D341Med (cell line): ENCODE data around the gene FLNA.
"Not testable (repeated sequence)": the region's sequence is repeated elsewhere in the genome, so short reads cannot be mapped to it uniquely, and the experiment has no call there.

Experiments used
- DNase-seq: peaks from one replicate; pipeline ENCODE4 v3.0.0; 2012; ENCODE audit warnings: low spot score

The FLNA gene

DNA sequence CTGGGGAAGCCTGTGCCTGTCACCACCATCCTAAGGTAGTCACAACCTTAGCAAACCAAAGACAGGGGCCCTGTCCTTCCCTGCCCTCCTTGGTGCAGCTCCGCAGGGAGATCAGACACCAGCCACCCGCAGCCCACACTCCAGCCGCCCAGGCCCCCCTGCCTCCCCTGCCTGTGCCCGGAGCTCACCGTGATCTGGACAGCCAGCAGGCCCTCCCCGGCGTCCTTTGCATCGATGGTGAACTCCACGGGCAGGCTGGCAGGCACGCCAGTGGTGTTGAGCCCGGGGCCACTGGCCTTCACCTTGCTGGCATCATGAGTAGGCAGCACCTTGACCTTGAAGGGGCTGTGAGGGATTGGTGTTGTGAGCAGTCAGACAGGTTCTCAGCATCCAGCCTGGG, 16.4 kb downstream of the FLNA start:
- DNase-seq, result no peak

DNA sequence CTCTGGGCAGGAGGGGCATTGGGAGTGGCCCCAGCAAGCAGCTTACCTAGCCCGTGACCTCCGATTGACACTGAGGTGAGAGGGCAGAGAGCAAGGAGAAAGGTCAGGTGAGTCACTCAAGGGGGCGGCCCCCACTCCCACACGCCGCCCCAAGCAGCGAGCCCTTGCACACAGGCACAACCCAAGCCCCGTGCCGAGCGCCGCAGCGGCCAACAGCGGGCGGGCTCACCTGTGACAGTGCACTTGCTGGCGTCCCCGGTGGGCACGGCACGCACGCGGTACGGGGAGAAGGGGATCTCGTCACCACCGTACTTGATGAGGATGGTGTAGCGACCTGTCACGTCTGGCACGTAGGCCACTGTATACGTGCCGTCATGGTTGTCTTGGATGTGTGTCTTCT, 17.2 kb downstream of the FLNA start:
- no peak for DNase-seq

DNA sequence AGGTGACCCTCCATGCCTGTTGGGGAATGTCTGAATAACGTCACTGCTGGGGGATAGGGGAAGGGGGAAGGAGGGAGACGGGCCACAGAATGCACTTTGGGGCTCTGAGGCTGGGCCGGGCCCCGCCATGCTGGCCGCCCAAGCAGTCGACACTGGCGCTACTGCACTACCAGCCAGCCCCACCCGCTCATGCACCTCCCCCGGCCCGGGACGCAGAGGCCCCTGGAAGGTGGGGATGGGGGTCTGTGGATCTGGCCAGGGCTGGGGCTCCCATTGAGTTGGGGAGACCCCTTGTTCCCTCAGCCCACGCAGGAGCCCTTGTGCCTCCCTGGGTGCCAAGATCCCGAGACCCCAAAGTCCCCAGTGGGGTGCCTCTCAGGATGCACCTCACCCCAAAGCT, 17.8 kb downstream of the FLNA start:
- no peak for DNase-seq

DNA sequence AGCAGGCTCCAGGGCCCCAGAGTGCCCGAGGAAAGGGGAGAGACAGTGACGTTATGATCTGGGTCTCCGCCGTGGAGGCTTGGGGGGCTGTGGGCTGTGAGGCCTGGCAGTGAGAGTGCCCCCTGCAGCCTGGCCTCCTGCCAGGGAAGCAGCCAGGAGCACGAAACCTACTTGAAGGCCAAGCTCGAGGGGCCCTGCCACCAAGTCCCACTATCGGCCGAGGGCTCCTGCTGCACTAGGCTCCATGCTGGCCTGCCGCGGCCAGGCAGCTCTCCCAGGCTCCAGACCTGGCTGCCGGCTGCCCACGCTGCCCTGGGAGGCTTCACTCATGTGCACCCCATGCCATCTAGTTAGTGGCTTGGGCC, 18.7 kb downstream of the FLNA start:
- DNase-seq, result no peak

DNA sequence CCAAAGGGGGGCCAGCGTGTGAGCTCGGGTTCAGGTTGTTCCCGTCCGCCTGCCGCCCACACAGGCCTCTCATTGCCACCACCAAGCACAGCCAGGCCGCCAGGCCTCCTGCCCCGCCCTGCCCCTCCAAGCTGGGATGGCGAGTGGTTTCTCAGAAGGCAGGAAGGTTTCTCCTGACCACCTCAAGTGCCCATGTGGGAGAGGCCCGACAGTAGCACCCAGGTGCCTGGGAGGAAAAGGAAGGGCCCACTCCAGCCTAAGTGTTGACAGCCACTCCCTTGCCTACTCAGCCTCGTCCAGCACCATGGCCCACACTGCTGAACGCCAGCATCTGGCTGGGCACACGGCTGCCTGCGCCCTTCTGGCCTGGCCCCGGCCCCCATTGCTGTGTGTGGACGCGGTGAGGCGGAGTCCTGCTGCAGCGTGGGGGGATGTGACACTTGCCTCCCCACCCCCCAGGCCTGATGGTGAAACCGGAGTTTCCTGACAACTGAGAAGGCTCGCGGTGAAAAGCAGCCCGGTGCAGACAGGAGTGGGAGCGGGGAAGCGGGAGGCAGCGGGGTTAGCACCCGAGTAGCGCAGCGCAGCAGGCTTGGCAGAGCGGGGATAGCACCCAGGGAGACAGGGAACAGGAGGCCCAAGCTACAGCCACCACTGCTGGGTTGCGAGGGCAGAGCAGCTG, 19.2 kb downstream of the FLNA start:
- no peak for DNase-seq

DNA sequence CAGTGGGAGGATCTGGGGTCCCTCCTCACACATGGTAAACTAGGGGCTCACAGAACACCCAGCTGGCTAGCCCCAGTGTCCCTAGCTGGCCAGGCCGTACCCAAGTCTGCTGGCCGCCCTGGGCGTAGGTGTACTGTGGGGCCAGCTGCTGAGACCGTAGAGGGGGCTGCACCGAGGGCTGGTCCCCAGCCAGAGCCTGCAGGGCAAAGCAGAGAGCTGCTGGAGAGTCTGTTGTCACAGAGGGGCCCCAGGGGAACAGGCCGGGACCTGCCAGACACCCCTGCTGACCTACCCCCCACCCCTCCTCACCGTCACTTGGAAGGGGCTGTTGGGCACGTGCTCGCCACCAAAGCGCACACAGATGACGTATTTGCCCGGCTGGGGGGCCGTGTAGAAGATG, 19.9 kb downstream of the FLNA start:
- DNase-seq, result no peak

DNA sequence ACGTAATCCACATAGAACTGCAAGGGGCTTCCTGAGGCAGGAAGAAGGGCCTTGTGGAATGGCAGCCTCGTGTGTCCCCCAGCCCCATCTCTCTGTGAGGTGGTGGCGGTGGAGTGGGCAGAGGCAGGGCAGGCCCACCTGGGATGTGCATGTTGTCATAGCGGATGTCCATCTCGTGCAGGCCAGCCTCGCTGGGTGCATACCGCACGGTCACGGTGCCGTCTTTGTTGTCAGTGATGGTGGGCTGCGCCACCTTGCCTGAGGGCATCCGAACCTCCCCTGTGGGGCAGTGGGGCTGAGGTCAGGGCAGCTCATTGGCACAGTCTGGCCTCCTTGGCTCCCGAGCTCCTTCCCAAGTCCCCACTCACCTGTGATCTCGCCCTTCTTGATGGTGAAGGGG, 20.4 kb downstream of the FLNA start:
- DNase-seq, result no peak

DNA sequence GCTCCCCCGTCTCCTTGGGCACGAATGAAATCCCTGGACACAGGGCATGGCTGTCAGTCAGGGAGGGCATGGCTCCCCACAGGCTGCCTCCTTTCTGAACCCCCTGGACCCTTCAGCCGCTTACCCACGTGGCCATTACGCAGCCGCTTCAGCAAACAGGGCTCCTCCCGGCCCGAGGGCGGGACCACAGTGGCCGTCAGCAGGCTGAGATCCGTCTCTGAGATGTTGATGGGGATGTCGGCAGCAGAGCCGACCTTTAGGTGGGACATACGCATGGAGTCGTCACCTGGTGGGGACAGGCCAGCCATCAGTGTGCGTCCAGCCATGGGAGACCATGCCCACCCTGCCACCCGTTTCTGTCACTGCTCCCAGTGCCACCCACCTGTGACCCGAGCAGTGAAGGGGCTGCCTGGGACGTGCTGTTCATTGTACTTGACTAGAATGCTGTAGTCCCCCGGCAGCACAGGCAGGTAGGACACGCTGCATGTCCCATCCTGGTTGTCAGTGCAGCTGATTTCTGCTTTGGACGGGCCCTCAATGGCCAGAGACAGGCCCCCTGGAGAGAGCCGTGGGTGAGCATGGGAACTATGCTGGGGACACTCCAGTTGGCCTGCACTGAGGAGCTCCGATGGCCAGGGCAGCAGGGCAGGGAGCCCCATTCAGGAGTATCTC, 21.1 kb downstream of the FLNA start:
- DNase-seq, result no peak

DNA sequence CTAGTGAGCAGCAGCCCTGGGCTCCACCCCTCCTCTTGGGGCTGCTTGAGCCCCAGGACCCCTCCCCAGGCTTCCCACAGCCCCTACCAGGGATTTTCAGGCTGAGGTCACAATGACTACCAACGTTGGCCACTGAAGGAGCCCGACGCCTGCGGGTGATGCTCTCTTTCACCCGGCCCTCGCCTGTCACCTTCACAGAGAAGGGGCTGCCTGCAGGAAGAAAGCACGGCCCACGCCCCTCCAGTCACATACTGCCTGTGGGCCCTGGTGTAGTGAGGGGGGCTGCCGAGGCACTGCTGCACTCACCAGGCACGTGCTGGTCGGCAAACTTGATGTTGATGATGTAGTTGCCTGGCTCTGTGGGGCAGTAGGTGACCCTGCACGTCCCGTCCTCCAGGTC, 22.0 kb downstream of the FLNA start:
- DNase-seq, result no peak

DNA sequence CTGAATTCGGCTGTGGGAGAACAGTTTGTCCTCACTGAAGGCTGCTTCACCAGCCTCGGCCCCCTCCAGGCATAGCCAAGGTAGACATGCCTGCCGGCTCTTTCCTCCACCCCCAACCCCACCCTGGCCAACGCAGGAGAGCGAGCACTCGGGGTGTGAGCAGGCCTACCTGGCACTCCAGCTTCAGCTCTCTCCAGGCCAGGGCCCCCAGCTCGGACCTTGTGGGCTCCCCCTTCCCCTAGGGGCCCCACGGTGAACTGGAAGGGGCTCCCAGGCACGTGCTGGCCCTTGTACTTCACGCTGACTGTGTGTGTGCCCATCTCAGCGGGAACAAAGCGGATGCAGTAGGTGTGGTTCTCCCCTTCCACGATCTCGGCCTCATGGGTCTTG, 22.4 kb downstream of the FLNA start:
- DNase-seq, result no peak

DNA sequence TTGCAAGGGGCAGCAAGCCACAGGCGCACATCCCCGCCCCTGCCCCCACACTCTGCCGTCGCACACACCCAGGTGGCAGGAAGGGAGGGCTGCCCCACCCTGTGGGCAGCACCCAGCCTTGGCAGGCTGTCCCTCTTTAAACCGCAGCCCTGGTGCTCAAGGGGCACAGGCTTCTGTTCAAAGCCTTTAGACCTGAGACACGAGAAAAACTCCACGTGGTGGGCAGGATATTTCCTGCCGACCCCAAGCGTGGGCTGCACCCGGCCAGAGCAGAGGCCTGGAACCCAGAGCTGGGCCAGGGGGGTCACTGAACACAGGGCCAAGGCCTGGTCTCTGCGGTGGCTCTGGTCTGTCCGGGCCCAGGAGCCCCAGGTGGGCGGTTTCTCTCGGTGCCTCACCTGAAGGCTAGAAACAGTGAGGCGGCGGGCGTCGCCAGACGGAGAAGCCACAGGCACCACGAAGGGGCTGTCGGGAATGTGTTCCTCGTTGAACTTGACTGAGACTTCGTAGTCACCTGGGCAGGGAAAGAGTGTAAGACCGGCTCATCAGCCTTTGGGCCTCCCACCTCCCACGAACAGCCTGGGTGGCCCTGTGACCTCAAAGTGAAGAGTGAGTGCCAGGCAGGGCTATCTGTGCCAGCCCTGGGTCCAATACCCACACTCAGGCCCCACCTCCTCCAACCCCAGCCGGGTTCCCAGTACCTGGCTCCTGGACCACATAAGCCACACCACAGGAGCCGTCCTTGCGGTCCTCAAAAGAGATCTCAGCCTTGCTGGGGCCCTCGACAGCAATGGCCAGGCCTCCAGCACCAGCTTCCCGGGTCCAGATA, 23.0 kb downstream of the FLNA start:
- DNase-seq, result no peak

DNA sequence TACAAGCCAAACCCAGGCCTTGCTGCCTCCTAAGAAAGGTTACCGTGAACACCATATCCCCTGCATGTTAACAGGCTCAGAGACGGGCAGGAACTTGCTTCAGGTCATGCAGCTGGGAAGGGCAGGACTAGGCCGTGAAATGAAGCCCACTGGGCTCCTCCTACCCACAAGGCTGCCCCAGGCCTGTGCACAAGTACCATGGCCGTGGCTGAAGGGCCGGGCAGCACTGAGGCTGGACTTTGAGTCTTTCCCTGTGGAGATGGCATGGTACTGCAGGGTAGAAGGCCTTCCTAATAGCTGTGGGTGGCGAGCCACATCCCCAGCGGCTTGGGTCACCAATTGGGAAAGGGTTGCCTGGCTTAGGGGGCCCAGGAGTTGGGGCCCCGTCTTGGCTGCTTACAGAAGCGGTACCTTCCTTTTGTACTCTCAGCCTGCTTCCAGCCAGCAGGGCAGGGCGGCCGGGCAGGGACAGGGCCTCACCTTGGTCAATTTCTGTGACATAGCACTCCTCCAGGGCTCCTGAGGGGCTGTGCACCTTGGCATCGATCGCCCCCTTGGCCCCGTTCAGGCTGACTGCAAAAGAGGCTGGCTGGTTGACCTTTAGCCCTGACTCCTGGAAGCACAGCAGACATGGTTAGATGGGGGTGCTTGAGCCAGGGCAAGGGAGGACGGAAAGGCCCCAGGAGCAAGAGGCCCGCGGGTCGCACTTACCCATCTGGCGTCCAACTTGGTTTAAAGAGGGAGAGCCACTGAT, 23.8 kb downstream of the FLNA start:
- DNase-seq, result no peak

DNA sequence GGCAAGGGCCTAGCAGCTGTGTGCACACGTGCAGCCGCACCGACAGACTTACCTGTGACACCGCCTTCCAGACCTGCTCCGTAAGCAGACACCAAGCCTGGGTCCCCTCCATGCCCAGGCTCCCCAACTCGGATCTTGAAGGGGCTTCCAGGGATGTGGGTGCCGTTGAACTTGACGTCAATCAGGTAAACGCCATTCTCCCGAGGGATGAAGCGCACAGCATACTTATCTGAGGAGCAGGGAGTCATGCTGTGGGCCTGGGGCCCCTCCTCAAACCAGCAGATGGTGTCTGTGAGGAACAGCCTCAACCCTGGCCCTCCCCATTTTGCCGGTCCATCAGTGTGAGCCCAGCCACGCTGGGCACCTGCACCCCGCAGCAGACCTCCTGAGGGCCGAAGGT, 24.5 kb downstream of the FLNA start:
- no peak for DNase-seq

DNA sequence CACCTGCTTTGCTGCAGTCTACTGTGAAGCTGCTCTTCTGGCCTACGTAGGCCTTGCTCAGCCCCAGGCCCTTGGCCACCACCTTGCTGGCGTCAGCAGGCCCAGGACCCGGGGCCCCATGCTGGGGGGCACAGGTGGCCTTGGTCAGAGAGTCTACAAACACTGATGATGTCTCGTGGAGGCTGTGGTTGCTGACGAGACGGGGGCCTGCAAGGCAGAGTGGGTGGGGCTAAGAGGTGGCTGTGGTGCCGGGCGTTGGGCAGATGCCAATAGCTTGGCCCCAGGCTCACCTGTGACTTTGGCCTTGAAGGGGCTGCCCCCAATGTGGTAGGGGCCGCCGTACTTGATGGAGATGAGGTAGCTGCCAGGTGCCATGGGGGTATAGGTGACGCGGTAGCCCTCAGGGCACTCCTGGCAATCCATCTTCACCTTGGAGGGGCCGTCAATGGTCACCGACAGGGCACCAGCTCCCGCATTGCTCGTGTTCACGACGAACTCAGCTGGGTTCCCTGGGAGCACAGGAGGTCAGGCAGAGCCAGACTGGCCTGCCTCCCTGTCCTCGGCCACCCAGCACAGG, 25.0 kb downstream of the FLNA start:
- no peak for DNase-seq

DNA sequence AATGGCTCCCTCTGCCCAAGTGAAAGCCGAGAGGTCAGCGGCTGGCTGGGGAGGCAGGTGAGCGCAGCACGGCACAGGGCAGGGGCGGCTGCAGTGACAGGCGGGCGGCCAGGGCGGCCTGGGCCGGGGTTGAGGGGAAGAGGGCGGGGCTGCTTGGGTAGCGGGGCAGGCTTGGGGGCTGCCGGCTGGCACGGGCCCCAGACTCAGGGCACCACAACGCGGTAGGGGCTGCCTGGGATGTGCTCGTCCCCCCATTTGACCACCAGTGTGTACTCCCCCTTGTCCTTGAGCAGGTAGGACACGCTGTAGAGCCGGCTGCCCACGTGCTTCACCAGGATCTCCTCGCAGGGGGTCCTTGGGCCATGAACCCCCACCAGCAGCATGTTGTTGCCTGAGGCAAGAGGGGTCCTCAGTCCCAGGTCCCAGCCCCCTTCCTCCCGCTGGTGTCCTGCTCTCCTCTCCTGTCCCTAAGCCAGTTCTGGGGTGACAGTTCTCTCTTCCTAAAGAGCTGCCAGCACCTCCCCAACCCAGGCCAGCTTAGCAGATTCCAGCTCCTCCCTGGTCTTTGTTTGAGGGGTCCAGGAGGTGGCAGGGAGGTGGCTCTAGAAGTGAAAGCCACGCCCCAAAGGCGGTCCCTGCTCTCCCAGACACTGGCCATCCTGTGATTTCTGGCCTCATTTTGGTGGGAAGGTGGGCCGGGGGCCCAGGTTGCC, 25.6 kb downstream of the FLNA start:
- no peak for DNase-seq

DNA sequence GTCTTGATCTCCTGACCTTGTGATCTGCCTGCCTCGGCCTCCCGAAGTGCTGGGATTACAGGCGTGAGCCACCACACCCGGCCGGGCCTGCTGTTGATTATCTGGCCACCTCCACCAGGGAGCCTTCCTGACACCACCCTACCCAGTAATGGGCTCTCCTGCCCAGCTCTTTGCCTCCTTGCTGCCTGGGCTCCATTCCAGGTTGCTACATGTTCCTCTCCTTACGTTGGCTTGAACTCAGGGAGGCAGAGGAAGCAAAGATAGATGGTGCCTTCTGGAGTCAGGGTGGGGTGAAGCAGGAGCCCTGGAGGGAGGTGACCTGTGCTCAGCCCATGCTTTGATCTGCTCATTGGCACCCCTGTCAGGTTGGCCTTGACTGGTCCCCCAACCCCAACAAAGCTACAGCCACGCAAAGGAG, 26.3 kb downstream of the FLNA start:
- DNase-seq, result no peak

DNA sequence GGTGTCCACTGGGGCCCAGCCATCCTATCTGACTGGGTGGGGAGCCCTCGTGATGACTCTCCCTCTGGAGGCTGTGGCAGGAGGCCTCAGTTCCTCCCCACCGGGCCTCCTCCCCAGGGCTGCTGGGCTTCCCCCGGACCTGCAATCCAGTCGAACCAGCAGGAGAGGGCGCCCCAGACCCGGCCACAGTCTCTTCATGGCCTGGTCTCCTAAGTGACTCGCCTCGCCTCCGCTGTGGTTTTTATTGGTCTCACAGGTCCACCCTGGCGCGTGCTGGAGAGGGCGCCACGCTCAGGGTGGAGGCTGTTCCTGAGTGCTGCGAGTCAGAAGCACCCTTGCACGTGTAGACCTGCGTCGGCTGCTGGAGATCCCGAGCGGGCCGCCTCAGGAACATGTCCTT, 30.8 kb downstream of the FLNA start:
- not testable (repeated sequence) for DNase-seq

DNA sequence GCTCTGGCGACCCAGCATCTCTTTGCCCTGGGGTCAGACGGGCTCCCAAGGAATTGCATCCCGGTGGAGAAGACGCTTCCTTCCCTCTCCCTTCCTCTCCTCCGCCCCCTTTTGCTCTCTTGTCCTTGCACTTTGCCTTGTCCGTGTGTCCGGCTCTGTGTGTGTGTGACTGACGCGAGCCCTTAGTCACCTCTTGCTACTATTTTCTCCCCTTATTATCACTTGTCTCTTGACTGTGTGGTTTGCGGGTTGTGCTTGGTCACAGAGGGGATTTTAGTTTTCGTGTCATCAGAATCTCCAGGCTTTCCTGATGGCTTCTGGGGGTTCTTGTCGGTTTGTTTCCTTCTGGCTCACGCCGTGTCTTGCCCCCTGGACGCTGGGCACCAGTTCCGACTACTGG, 31.4 kb downstream of the FLNA start:
- not testable (repeated sequence) for DNase-seq

DNA sequence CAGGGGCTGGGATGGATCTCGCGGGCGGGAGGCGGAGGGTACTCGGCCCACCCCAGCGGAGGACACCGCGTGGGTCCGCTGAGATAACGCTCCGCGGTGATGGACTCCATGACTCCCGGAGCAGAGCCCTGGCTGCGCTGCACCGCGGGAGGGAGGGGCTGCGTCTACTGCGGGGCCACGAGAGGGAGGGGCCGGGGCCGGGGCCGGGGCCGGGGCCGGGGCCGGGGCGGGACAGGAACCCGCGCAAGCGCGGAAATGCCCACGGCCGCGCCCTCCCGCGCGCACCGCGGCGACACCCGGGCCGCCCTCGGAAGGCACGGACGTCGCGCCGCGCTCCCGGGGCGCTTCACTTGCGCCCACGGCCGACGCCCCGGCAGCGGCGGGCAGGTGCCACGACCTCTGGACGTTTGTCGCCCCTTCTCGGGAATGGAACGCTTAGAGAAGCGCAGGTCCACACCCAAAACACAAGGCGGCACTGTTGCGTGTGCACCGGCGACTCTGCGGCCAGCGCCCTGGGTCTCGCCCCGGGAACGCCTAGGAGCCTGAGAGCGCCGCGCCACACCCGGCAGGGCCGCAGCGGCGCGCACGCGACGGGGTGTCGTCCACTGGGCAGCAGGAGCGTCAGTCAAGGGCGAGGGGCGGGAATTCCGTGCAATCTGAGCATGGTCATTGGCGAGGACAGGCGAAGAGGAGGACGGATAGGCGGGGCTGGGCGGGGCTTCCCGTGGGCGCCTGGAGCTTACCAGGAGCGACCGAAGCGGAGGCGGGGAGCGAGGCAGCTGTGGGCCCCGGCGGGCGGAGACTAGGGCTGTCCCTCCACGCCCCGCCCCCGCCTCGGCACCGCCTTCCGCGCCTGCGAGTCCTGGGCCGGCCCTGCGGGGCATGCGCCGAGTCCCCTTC, 32.8 kb downstream of the FLNA start:
- not testable (repeated sequence) for DNase-seq

DNA sequence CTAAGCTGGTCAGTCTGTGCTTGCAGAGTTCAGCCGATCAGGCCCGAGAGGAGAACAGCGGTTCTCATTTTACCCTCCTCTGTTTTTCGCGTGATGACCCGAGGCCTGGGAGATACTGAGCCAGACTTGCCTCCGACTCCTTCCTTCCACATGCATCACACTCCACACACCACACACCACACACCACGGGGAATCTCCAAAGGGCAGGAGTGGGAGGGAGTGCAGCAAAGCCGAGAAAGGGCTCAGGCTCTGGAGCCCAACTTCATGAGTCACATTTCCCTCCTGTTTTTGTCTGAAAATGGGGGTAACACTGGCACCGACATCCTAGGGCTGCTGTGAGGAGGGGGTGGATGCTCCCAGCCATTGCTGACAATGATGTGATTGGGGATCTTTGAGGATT, 39.9 kb downstream of the FLNA start:
- DNase-seq, result no peak
